K562 (cell line): ENCODE data around the gene SF3A2. TPM values are rescaled to one million over a fixed set of nuclear protein-coding genes. Genes with fewer than 3 reads are reported as not detected.

Source experiments
- ATF1 ChIP-seq, 2 experiments: fragments of 450-650 bp in 1 of 2; IDR thresholded peaks; 2 replicates each; pipeline ENCODE4 v1.6.1; 2016; ENCODE audit warnings: missing compliant biosample characterization in 1 of 2, missing genetic modification characterization in 1 of 2
- CBFA2T3 ChIP-seq: fragments of 450-650 bp; IDR thresholded peaks from 2 replicates; pipeline ENCODE4 v1.6.1; 2017
- CBFB ChIP-seq: sonication (generic); formaldehyde crosslinking; IDR thresholded peaks from 2 replicates; pipeline ENCODE4 v1.4.0; 2020; ENCODE audit warnings: mild to moderate bottlenecking, missing genetic modification reagents
- GTF2F1 ChIP-seq: IDR thresholded peaks from 2 replicates; pipeline ENCODE4 v1.6.1; 2011; ENCODE audit warnings: low read depth, low read length, improper control_type of control experiment
- HIVEP1 ChIP-seq: fragments of 250-450 bp; sonication (Bioruptor Pico); IDR thresholded peaks from 2 replicates; pipeline ENCODE4 v1.4.0; 2020; ENCODE audit warnings: mild to moderate bottlenecking
- NELFE ChIP-seq: IDR thresholded peaks from 2 replicates; pipeline ENCODE4 v1.6.1; 2011; ENCODE audit warnings: mild to moderate bottlenecking; ENCODE audit not compliant: insufficient read depth, insufficient read length
- PHB ChIP-seq: fragments of 250-450 bp; sonication (Bioruptor Pico); IDR thresholded peaks from 2 replicates; pipeline ENCODE4 v1.5.0; 2021
- RB1 ChIP-seq: fragments of 450-650 bp; IDR thresholded peaks from 2 replicates; pipeline ENCODE4 v1.6.1; 2017; ENCODE audit warnings: low read depth, mild to moderate bottlenecking
- RCOR1 ChIP-seq, 2 experiments: IDR thresholded peaks; 2 replicates each; pipeline ENCODE4 v1.6.1; 2012; ENCODE audit warnings: low read depth in 2 of 2, low read length in 2 of 2, borderline replicate concordance in 1 of 2, improper control_type of control experiment in 1 of 2
- U2AF2 ChIP-seq: fragments of 200-400 bp; formaldehyde crosslinking; optimal IDR thresholded peaks from 2 replicates; pipeline ENCODE3; 2017; ENCODE audit warnings: low read depth, mild to moderate bottlenecking, low read length
- ZKSCAN8 ChIP-seq: fragments of 200-800 bp; sonication (Bioruptor generic); IDR thresholded peaks from 2 replicates; pipeline ENCODE4 v1.6.1; 2016; ENCODE audit warnings: missing genetic modification characterization, missing compliant biosample characterization
- ZNF121 ChIP-seq: sonication (generic); formaldehyde crosslinking; conservative IDR thresholded peaks from 2 replicates; pipeline ENCODE4 v1.8.0; 2022; ENCODE audit warnings: missing genetic modification reagents
- ZNF217 ChIP-seq: sonication (generic); formaldehyde crosslinking; IDR thresholded peaks from 2 replicates; pipeline ENCODE4 v1.8.0; 2022; ENCODE audit warnings: mild to moderate bottlenecking, missing genetic modification reagents
- ZNF445 ChIP-seq: fragments of 250-450 bp; sonication (Bioruptor Pico); IDR thresholded peaks from 2 replicates; pipeline ENCODE4 v1.4.0; 2020; ENCODE audit warnings: low read depth, mild to moderate bottlenecking, moderate library complexity
- ZNF76 ChIP-seq: fragments of 250-450 bp; sonication (Bioruptor Pico); IDR thresholded peaks from 2 replicates; pipeline ENCODE4 v1.4.0; 2020; ENCODE audit warnings: mild to moderate bottlenecking, moderate library complexity, borderline replicate concordance
- polyA plus RNA-seq, 8 experiments: library from polyadenylated mRNA; depleted of rRNA in 4 of 8; stranded (reverse) in 5 of 8; unstranded in 3 of 8; fragments of >200 nt; fragmentation: Nextera tagmentation in 2 of 8; fragmentation: Illumina TruSeq in 1 of 8; extraction: Ambion mirVana in 2 of 8; extraction: Trizol in 1 of 8; gene quantifications; 2 replicates each; pipeline versions ENCODE4 v1.2.1 to v1.2.3, GENCODE V29; 2011 to 2014; ENCODE audit warnings: inconsistent platforms in 1 of 8, missing spikeins in 1 of 8
- total RNA-seq, 7 experiments: library from RNA; depleted of rRNA in 6 of 7; stranded (reverse); fragments of >200 nt in 6 of 7; fragmentation: Illumina TruSeq in 2 of 7; extraction: Trizol in 2 of 7; gene quantifications; 2 replicates each; pipeline versions ENCODE4 v1.2.1 to v1.2.3, GENCODE V29; 2011 to 2021; ENCODE audit warnings: low replicate concordance in 1 of 7
- TF ChIP-seq, protein P1 (sequence below): conservative IDR thresholded peaks from 2 replicates; pipeline ENCODE4 v1.6.1; 2011; ENCODE audit warnings: low read depth, mild to moderate bottlenecking, low read length; ENCODE audit not compliant: control insufficient read depth
- TF ChIP-seq, protein P2 (sequence below): fragments of 250-450 bp; sonication (Bioruptor Pico); IDR thresholded peaks from 2 replicates; pipeline ENCODE4 v1.8.0; 2021; ENCODE audit warnings: moderate library complexity, mild to moderate bottlenecking, inconsistent platforms
- TF ChIP-seq, protein P3 (sequence below): fragments of 250-450 bp; sonication (Bioruptor Pico); IDR thresholded peaks from 2 replicates; pipeline ENCODE4 v1.9.0; 2021; ENCODE audit warnings: mild to moderate bottlenecking
- TF ChIP-seq, protein P4 (sequence below): IDR thresholded peaks from 2 replicates; pipeline ENCODE4 v1.6.1; 2011; ENCODE audit warnings: borderline replicate concordance, low read depth, mild to moderate bottlenecking, moderate library complexity, low read length; ENCODE audit not compliant: insufficient read depth, poor library complexity, severe bottlenecking
- TF ChIP-seq, protein P5 (sequence below): fragments of 450-650 bp; IDR thresholded peaks from 2 replicates; pipeline ENCODE4 v1.6.1; 2016; ENCODE audit warnings: low read depth, mild to moderate bottlenecking, moderate library complexity

SF3A2 gene
- total and polyA plus RNA-seq, 9 of the 15 experiments (the other 6 are each of a cell fraction or from before 2014, with no cell fraction given) = 0.17 to 194 (median 22.8) TPM

DNA sequence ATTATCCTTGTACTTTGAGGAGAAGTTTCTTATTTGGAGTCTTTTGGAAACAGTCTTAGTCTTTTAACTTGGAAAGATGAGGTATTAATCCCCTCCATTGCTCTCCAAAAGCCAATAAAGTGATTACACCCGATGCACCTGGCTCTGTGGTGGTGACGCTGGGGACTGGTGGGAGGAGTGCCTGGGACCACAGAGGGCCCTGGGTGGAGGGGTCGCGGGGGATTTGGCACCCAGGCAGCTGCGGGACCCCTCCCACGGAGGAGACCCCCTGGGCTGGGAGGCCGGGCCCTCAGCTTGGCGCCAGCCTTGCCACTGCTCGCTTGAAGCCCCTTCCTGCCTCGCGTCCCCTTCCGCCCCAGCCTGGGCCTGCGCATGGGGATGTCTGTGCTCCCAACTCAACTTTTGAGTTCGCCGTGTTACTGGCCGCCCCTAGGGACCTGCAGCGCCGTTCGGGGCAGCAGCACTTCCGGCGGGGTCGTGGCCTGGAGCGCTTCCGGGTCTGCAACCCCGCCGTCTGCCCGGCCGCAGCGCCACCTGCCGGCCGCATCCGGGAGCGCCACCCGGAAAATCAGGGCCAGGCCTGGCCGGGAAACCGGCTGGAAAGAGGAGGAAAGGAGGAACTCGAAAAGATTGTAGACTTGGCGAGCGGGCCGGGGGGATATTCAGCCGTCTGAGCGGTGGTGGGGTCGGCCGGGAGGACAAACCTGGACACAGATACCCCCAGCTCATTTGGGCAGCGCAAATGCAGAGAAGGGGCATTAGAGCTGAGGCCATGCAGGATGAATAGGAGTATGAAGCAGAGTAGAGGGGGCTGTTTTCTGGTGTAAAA, 36.9 kb downstream of the SF3A2 start (continued):
- TF ChIP-seq, protein P1, sequence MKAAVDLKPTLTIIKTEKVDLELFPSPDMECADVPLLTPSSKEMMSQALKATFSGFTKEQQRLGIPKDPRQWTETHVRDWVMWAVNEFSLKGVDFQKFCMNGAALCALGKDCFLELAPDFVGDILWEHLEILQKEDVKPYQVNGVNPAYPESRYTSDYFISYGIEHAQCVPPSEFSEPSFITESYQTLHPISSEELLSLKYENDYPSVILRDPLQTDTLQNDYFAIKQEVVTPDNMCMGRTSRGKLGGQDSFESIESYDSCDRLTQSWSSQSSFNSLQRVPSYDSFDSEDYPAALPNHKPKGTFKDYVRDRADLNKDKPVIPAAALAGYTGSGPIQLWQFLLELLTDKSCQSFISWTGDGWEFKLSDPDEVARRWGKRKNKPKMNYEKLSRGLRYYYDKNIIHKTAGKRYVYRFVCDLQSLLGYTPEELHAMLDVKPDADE = peak; percentile 94
- no peak for TF ChIP-seq ZKSCAN8
- 0 out of 2 replicates have a peak, but pooled peaks have one; percentile 27 for TF ChIP-seq GTF2F1
- TF ChIP-seq CBFA2T3 = 0 out of 2 replicates have a peak, but pooled peaks have one; percentile 15
- TF ChIP-seq, protein P2, sequence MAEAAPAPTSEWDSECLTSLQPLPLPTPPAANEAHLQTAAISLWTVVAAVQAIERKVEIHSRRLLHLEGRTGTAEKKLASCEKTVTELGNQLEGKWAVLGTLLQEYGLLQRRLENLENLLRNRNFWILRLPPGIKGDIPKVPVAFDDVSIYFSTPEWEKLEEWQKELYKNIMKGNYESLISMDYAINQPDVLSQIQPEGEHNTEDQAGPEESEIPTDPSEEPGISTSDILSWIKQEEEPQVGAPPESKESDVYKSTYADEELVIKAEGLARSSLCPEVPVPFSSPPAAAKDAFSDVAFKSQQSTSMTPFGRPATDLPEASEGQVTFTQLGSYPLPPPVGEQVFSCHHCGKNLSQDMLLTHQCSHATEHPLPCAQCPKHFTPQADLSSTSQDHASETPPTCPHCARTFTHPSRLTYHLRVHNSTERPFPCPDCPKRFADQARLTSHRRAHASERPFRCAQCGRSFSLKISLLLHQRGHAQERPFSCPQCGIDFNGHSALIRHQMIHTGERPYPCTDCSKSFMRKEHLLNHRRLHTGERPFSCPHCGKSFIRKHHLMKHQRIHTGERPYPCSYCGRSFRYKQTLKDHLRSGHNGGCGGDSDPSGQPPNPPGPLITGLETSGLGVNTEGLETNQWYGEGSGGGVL = no peak
- TF ChIP-seq ATF1 (CRISPR knock-in tag; IDR thresholded peaks at IDR 0.05) = no peak
- TF ChIP-seq ATF1 (tag; IDR thresholded peaks at IDR 0.05) = peak; percentile 64
- no peak for TF ChIP-seq ZNF217
- no peak for TF ChIP-seq U2AF2
- TF ChIP-seq ZNF121 (CRISPR knock-in tag) = no peak
- peak in 1 of 2 experiments; percentile 53; a peak in 3 of 4 replicates for TF ChIP-seq RCOR1 (IDR thresholded peaks at IDR 0.05; ENCODE audit: borderline replicate concordance in 1 of 2, low read depth in 2 of 2, low read length in 2 of 2)
- TF ChIP-seq, protein P3, sequence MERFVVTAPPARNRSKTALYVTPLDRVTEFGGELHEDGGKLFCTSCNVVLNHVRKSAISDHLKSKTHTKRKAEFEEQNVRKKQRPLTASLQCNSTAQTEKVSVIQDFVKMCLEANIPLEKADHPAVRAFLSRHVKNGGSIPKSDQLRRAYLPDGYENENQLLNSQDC (CRISPR knock-in tag) = no peak
- TF ChIP-seq NELFE = no peak
- TF ChIP-seq, protein P4, sequence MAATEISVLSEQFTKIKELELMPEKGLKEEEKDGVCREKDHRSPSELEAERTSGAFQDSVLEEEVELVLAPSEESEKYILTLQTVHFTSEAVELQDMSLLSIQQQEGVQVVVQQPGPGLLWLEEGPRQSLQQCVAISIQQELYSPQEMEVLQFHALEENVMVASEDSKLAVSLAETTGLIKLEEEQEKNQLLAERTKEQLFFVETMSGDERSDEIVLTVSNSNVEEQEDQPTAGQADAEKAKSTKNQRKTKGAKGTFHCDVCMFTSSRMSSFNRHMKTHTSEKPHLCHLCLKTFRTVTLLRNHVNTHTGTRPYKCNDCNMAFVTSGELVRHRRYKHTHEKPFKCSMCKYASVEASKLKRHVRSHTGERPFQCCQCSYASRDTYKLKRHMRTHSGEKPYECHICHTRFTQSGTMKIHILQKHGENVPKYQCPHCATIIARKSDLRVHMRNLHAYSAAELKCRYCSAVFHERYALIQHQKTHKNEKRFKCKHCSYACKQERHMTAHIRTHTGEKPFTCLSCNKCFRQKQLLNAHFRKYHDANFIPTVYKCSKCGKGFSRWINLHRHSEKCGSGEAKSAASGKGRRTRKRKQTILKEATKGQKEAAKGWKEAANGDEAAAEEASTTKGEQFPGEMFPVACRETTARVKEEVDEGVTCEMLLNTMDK = peak; percentile 99
- TF ChIP-seq ZNF445 (CRISPR knock-in tag) = no peak
- TF ChIP-seq HIVEP1 (CRISPR knock-in tag) = no peak
- TF ChIP-seq, protein P5, sequence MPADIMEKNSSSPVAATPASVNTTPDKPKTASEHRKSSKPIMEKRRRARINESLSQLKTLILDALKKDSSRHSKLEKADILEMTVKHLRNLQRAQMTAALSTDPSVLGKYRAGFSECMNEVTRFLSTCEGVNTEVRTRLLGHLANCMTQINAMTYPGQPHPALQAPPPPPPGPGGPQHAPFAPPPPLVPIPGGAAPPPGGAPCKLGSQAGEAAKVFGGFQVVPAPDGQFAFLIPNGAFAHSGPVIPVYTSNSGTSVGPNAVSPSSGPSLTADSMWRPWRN = 0 out of 2 replicates have a peak, but pooled peaks have one; percentile 12
- peak; percentile 67 for TF ChIP-seq PHB (CRISPR knock-in tag)
- TF ChIP-seq CBFB (CRISPR knock-in tag) = no peak
- TF ChIP-seq ZNF76 (CRISPR knock-in tag) = no peak
- TF ChIP-seq RB1 = peak; percentile 93
